ENCODE measurements around the gene LITAF. TPM values are rescaled to one million over a fixed set of nuclear protein-coding genes. Genes with fewer than 3 reads are reported as not detected.
A peak's percentile ranks its signal among the peaks of the same experiment; 100 is the strongest.

The LITAF gene
- total and polyA plus RNA-seq, 2 of the 4 experiments (the other 2 are of a cell fraction), result 113 to 206 TPM

DNA sequence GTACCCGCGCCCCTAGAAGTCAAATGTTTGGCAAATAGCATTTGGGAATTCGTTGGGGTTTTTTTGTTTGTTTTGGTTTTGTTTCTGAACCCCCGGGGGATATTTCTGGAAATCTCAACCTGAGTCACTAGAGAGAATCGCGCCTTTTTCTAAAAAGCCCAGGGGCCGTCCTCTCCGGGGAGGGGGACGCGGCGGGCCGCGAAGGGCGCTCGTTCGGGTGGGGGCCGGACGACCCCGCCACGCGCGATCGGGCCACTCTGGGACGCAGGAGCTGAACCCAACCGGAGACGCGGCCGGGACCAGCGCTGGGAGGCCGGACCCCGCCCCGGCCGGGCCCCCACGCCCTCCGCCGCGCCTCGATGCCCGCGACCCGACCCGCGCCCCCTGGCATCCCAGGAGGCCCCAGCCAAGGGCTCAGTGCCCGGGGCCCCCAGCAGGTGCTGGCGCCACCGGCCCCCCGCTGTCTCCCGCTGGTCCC is 302 bp downstream of the LITAF start:
- H3K9me3 ChIP-seq (ENCODE audit: control insufficient read depth, insufficient read depth, low read length), result no peaks in the 10 kb centered on the region; the same call in 1 of the 2 replicates
- peak overlapping the region; percentile 64; the same call in 1 of the 2 replicates for H3K56ac ChIP-seq (ENCODE audit: extremely low read depth, insufficient read depth, low read length)
- dilution Hi-C loops (cut with HindIII; ENCODE audit: low sequenced_read_pairs, unreplicated experiment), result no loop called here
- peaks cover 21 to 55% of the 10 kb centered on the region in 2 experiments for H3K79me1 ChIP-seq (ENCODE audit: low read depth in 1 of 2, low read length in 2 of 2)
- H3K27me3 ChIP-seq (ENCODE audit: control insufficient read depth, insufficient read depth, low read length), result no peaks in the 10 kb centered on the region
- peak overlapping the region; percentile 7; the same call in 1 of the 2 replicates for H3K18ac ChIP-seq (ENCODE audit: low read depth, low read length)
- intact Hi-C loops (cut with micrococcal nuclease), result no loop called here
- H2BK20ac ChIP-seq (ENCODE audit: low read depth, low read length), result no peak overlapping the region
- CTCF ChIA-PET, result interaction anchor here (0.9 kb wide), 1 partner anchor 190 kb away, joined by 3 read pairs; no protein-coding TSS in a partner anchor
- H3K36me3 ChIP-seq (ENCODE audit: control insufficient read depth, insufficient read depth, low read length), result peaks cover 2% of the 10 kb centered on the region
- peaks cover 17% of the 10 kb centered on the region for H3K9me1 ChIP-seq (ENCODE audit: insufficient read depth, low read length)
- peak overlapping the region; percentile 63 for H3K27ac ChIP-seq (ENCODE audit: insufficient read depth, low read length)
- peak overlapping the region; percentile 91 for H2AK9ac ChIP-seq (replicated peaks; ENCODE audit: low read depth, low read length, poor library complexity)
- H3K4me1 ChIP-seq (ENCODE audit: control insufficient read depth, insufficient read depth, low read length), result peaks cover 16% of the 10 kb centered on the region
- peaks cover 44% of the 10 kb centered on the region for H4K20me1 ChIP-seq (ENCODE audit: insufficient read depth, low read length)
- H2BK15ac ChIP-seq (ENCODE audit: low read depth, low read length), result no peak overlapping the region
- peak overlapping the region; percentile 89 for H2AFZ ChIP-seq (replicated peaks; ENCODE audit: low read length, poor library complexity)
- WGBS, 2 experiments (ENCODE audit: extremely low coverage in 2 of 2, insufficient read length in 1 of 2), result 0% methylated on average over 27 of the region's 48 CpGs; no CpG with 5 or more reads in 1 of the 2 experiments
- H2BK120ac ChIP-seq (ENCODE audit: low read depth, low read length), result 0 out of 2 replicates have a peak overlapping the region, but pooled peaks have one; percentile 73
- peak overlapping the region; percentile 93 for H3K4me3 ChIP-seq (ENCODE audit: insufficient read depth, low read depth, low read length)
- peak overlapping the region in 1 of 2 experiments; percentile 45; a peak in 2 of 4 replicates for H4K8ac ChIP-seq (ENCODE audit: low read depth in 2 of 2, low read length in 2 of 2)
- peak overlapping the region; percentile 76 for H3K9ac ChIP-seq (ENCODE audit: low read depth, low read length)
- H3K4ac ChIP-seq (ENCODE audit: low read depth, low read length), result peak overlapping the region; percentile 78
- POLR2A ChIA-PET (ENCODE audit: unreplicated experiment), result no interaction called here
- H3K23ac ChIP-seq (ENCODE audit: low read depth, low read length), result peak overlapping the region; percentile 85; the same call in 1 of the 2 replicates
- no peak overlapping the region; the same call in 1 of the 2 replicates for H4K91ac ChIP-seq (ENCODE audit: insufficient read depth, low read depth, low read length)
- peak; percentile 38 for ATAC-seq (ENCODE audit: low read depth)
- H3K4me2 ChIP-seq (ENCODE audit: low read depth, low read length), result peak overlapping the region; percentile 88
- H2AK5ac ChIP-seq (ENCODE audit: low read depth, low read length), result no peak overlapping the region
- in situ Hi-C loops (cut with MboI; ENCODE audit: low sequenced_read_pairs), result no loop called here
- H2BK5ac ChIP-seq (ENCODE audit: low read depth, low read length, poor library complexity, severe bottlenecking), result peak overlapping the region; percentile 30
- BruUV-seq (replicated peaks), result no TSS peak
- H4K5ac ChIP-seq (ENCODE audit: low read depth, low read length), result no peak overlapping the region
- TF ChIP-seq, protein P1, sequence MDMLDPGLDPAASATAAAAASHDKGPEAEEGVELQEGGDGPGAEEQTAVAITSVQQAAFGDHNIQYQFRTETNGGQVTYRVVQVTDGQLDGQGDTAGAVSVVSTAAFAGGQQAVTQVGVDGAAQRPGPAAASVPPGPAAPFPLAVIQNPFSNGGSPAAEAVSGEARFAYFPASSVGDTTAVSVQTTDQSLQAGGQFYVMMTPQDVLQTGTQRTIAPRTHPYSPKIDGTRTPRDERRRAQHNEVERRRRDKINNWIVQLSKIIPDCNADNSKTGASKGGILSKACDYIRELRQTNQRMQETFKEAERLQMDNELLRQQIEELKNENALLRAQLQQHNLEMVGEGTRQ (IDR thresholded peaks at IDR 0.05; ENCODE audit: low read depth, low read length), result no peak
- TF ChIP-seq FOS (IDR thresholded peaks at IDR 0.05; ENCODE audit: low read depth, low read length) (no peak), NFE2L2 (IDR thresholded peaks at IDR 0.05; ENCODE audit: low read depth, low read length) (no peak), SMC3 (IDR thresholded peaks at IDR 0.05; ENCODE audit: low read depth, low read length) (no peak), MAFK (IDR thresholded peaks at IDR 0.05; ENCODE audit: low read depth, low read length) (no peak), CHD1 (IDR thresholded peaks at IDR 0.05; ENCODE audit: low read depth, low read length) (0 out of 2 replicates have a peak, but pooled peaks have one; percentile 42), MAZ (IDR thresholded peaks at IDR 0.05; ENCODE audit: borderline replicate concordance, low read depth, low read length) (no peak)
- TF ChIP-seq, protein P2, sequence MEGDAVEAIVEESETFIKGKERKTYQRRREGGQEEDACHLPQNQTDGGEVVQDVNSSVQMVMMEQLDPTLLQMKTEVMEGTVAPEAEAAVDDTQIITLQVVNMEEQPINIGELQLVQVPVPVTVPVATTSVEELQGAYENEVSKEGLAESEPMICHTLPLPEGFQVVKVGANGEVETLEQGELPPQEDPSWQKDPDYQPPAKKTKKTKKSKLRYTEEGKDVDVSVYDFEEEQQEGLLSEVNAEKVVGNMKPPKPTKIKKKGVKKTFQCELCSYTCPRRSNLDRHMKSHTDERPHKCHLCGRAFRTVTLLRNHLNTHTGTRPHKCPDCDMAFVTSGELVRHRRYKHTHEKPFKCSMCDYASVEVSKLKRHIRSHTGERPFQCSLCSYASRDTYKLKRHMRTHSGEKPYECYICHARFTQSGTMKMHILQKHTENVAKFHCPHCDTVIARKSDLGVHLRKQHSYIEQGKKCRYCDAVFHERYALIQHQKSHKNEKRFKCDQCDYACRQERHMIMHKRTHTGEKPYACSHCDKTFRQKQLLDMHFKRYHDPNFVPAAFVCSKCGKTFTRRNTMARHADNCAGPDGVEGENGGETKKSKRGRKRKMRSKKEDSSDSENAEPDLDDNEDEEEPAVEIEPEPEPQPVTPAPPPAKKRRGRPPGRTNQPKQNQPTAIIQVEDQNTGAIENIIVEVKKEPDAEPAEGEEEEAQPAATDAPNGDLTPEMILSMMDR (conservative IDR thresholded peaks at IDR 0.05; ENCODE audit: low read depth, low read length), result no peak
- no peak for DNase-seq
- H3K14ac ChIP-seq (replicated peaks; ENCODE audit: low read depth, low read length), result peak overlapping the region; percentile 68
